HL-60 (cell line): ENCODE results near the gene KCNJ1.

Experiments
- DNase-seq, 2 experiments: peaks; one replicate each; pipeline ENCODE4 v3.0.0-alpha.2; 2010 to 2020; ENCODE audit warnings: low read depth in 1 of 2, low spot score in 1 of 2
- H3K27ac ChIP-seq: fragments of 250-450 bp; sonication (Bioruptor Pico); replicated peaks from 2 replicates; pipeline ENCODE4 v1.5.1; 2020; ENCODE audit warnings: mild to moderate bottlenecking, moderate library complexity
- H3K27me3 ChIP-seq: fragments of 250-450 bp; sonication (Bioruptor Pico); 2 replicates; pipeline ENCODE4 v1.5.1; 2021; ENCODE audit warnings: mild to moderate bottlenecking, moderate library complexity; ENCODE audit not compliant: insufficient read depth, poor library complexity, severe bottlenecking
- H3K4me3 ChIP-seq: replicated peaks from 2 replicates; pipeline ENCODE4 v1.5.1; 2011; ENCODE audit warnings: mild to moderate bottlenecking, control low read depth, low read length; ENCODE audit not compliant: insufficient read depth
- CTCF ChIP-seq: IDR thresholded peaks from one replicate; pipeline ENCODE4 v1.5.1; 2011; ENCODE audit warnings: low read length, control low read depth, inconsistent platforms; ENCODE audit not compliant: insufficient read depth
- GABPA ChIP-seq: IDR thresholded peaks from 2 replicates; pipeline ENCODE4 v1.6.1; 2012; ENCODE audit warnings: low read depth
- POLR2AphosphoS5 ChIP-seq: IDR thresholded peaks from 2 replicates; pipeline ENCODE4 v1.6.1; 2012; ENCODE audit warnings: low read depth
- REST ChIP-seq: IDR thresholded peaks from 2 replicates; pipeline ENCODE4 v1.6.1; 2012; ENCODE audit warnings: low read depth; ENCODE audit not compliant: insufficient replicate concordance
- SPI1 ChIP-seq: IDR thresholded peaks from 2 replicates; pipeline ENCODE4 v1.6.1; 2012; ENCODE audit warnings: low read depth, mild to moderate bottlenecking, borderline replicate concordance

The KCNJ1 gene

GRCh38 chr11:128832121-128832497, 35.0 kb downstream of the KCNJ1 start:
- Histone ChIP-seq H3K27ac (no peak overlapping the region), H3K4me3 (no peak overlapping the region), H3K27me3 (no peaks in the 10 kb centered on the region)
- DNase-seq = no peak
- TF ChIP-seq POLR2AphosphoS5 (no peak), CTCF (no peak), SPI1 (no peak), GABPA (no peak), REST (no peak)

- peak overlapping the region; percentile 48 for H3K27ac ChIP-seq
- peak; percentile 46 to 82 for DNase-seq
- TF ChIP-seq REST (no peak), SPI1 (no peak), CTCF (peak; percentile 76), GABPA (no peak), POLR2AphosphoS5 (no peak)
- H3K27me3 ChIP-seq = no peaks in the 10 kb centered on the region
- 0 out of 2 replicates have a peak overlapping the region, but pooled peaks have one; percentile 12 for H3K4me3 ChIP-seq
These were observed 35.6 kb downstream of the KCNJ1 start for GRCh38 chr11:128831174-128832120.

GRCh38 chr11:128830290-128831173, 36.6 kb downstream of the KCNJ1 start:
- Histone ChIP-seq H3K4me3 (0 out of 2 replicates have a peak overlapping the region, but pooled peaks have one; percentile 12), H3K27ac (peak overlapping the region; percentile 48), H3K27me3 (no peaks in the 10 kb centered on the region)
- TF ChIP-seq REST (no peak), CTCF (no peak), SPI1 (no peak), POLR2AphosphoS5 (no peak), GABPA (no peak)
- DNase-seq = no peak
